IPS DF 6.9 (cell line): Measurements from ENCODE around the gene TGFB3.

Source experiments
- DNase-seq: peaks from one replicate; pipeline ENCODE4 v3.0.0-alpha.2; 2013; ENCODE audit warnings: low read depth, low spot score
- H3K27ac ChIP-seq: one replicate; pipeline ENCODE4 v1.5.1; 2013; ENCODE audit warnings: low read length, control low read depth
- H3K27me3 ChIP-seq: 2 replicates; pipeline ENCODE4 v1.6.1; 2013; ENCODE audit warnings: mild to moderate bottlenecking, low read length; ENCODE audit not compliant: control insufficient read depth, insufficient read depth
- H3K36me3 ChIP-seq: 2 replicates; pipeline ENCODE4 v1.6.1; 2013; ENCODE audit warnings: low read length; ENCODE audit not compliant: control insufficient read depth, insufficient read depth
- H3K4me1 ChIP-seq: 2 replicates; pipeline ENCODE4 v1.6.1; 2013; ENCODE audit warnings: low read length; ENCODE audit not compliant: control insufficient read depth, insufficient read depth
- H3K4me3 ChIP-seq: 2 replicates; pipeline ENCODE4 v1.5.1; 2013; ENCODE audit warnings: mild to moderate bottlenecking, low read length
- H3K9me3 ChIP-seq: 2 replicates; pipeline ENCODE4 v1.6.1; 2013; ENCODE audit warnings: low read length, inconsistent platforms; ENCODE audit not compliant: control insufficient read depth, insufficient read depth
- WGBS: extraction: QIAGEN DNeasy Blood & Tissue Kit; methylation state at CpG from one replicate; pipeline ENCODE4 v1.1.7; 2013; ENCODE audit warnings: mixed read lengths, missing lambda C conversion rate; ENCODE audit not compliant: insufficient read length, insufficient coverage; 5-methylcytosine and 5-hydroxymethylcytosine counted together

Gene TGFB3

DNA sequence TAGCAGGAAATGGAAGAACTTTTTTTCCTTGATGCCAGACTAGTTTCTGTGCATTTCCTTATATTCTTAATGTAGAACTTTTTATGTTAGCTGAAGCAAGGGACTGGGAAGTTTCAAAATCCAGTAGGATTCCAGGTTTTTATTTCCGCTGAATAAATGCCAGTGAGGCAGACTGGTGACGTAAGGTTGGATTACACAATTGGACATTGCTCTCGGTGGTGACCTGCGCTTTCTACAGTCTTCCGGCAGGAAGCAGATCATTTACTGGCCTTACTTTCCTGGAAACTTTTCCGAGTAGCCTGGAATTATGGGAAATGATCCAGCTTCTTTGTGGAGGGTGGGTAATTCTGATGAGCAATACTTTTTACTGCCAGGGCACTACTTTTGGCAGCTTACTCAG is 7.3 kb upstream of the TGFB3 start:
- Histone ChIP-seq H3K4me1 (peaks cover 3% of the 10 kb centered on the region; the same call in 1 of the 2 replicates), H3K4me3 (no peak overlapping the region), H3K9me3 (no peaks in the 10 kb centered on the region), H3K27me3 (no peaks in the 10 kb centered on the region), H3K36me3 (0 out of 2 replicates have a peak, but pooled peaks cover 4% of the 10 kb centered on the region), H3K27ac (no peak overlapping the region)
- DNase-seq, result no peak
- WGBS, result no CpG with 5 or more reads among the region's 6 CpGs

DNA sequence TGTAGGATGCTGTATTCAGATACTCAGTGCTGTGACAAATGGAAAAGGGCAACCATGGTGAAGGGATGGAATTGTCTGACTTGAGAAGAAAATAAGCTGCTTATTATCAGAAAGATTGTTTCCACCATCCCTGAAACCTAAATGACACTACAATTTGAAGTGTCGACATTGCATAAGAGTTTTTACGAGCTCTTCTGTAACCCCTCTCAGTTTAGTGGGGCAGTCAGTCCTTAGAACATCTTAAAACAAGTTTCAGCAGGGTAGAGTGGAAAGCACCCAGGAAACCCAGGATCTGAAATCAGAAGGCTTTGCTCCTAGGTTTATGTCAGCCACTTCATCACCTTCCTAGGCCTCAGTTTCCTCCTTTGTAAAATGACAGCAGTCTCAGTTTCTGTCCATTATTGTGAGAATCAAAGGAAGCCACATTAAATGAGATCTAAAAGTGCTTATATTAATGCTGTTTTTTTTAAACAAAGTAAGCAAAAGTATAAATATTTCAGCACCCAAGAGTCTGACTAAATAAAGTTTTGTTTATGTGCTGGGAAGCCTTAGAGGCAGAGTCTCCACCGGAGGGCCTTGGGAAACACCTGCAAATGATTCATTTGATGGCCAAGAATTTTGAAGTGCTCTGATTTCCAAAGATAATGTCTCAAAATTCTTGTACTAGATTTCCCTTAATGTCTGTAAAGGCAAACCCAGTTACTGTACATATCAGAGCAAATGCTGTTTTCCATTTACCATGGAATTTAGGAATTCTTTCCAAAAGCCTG is 5.6 kb upstream of the TGFB3 start:
- WGBS, result no CpG with 5 or more reads among the region's 3 CpGs
- no peak overlapping the region for H3K4me3 ChIP-seq
- no peaks in the 10 kb centered on the region for H3K9me3 ChIP-seq
- 0 out of 2 replicates have a peak, but pooled peaks cover 4% of the 10 kb centered on the region for H3K36me3 ChIP-seq
- peaks cover 3% of the 10 kb centered on the region; the same call in 1 of the 2 replicates for H3K4me1 ChIP-seq
- DNase-seq, result no peak
- no peaks in the 10 kb centered on the region for H3K27me3 ChIP-seq
- no peak overlapping the region for H3K27ac ChIP-seq

DNA sequence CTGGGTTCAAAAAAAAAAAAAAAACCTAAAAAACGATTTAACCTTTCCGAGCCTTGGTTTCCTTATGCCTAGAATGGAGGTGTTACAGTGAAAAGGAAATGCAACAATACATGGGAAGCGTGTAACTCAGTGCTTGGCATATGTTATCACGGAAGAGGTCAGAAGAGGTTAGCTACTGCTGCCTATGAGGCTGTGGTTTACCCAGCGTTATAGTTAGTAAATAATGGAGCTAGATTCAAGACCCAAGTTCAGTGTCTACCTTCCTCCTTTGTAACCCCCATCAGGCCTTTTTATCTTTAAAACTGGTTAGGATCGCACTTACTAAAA is 4.6 kb upstream of the TGFB3 start:
- Histone ChIP-seq H3K27ac (no peak overlapping the region), H3K9me3 (no peaks in the 10 kb centered on the region), H3K4me1 (peaks cover 3% of the 10 kb centered on the region; the same call in 1 of the 2 replicates), H3K27me3 (no peaks in the 10 kb centered on the region), H3K4me3 (peak overlapping the region; percentile 100; the same call in 1 of the 2 replicates), H3K36me3 (0 out of 2 replicates have a peak, but pooled peaks cover 4% of the 10 kb centered on the region)
- WGBS, result no CpG with 5 or more reads among the region's 6 CpGs
- DNase-seq, result no peak

DNA sequence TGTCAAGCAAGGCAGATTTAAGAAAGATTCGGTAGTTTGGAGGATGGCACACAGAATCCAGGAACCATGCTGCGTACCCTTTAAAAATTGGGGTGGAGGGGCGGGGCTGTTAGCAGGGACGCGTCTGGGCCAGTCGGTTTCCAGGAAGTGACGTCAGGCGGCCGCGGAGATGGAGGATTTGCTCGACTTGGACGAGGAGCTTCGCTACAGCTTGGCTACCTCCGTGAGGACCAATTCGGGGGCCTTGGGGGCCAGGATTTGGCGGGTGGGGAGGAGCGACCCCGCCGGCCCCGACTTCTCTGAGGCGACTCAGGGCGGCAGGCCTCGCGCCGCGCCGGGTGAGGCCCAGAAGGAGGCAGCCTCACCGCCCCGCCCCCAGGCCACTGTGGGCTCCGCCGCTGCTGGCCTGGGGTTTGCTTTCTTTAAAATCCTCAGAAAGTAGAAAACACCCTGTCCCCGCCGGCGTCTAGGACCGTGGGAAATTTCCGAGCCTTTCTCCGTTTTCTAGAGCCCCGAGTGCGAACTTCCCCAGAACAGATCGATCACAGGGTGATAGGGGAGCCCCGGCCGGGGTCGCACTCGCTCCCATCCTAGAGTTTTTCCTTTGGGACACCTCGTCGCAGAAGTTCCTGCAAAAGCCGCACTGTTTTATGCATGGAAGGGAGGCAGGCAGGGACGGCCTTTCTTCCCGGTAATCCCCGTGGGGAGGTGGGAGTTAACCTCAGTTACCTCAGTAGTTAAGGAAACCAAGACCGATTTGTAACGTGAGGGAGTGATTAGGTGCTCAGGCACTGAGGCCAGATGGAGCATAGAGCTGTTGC is 4.0 kb upstream of the TGFB3 start, which contains the start of gene IFT43:
IFT43 (plus strand) TSS at position 146 of the 821 bp plus-strand sequence; CDS start at position 170, 24 bp downstream.
- H3K9me3 ChIP-seq, result no peaks in the 10 kb centered on the region
- no peak within 1 kb of the TSS for H3K27ac ChIP-seq
- 0 out of 2 replicates have a peak, but pooled peaks cover 4% of the 10 kb centered on the region for H3K36me3 ChIP-seq
- H3K4me1 ChIP-seq, result peaks cover 4% of the 10 kb centered on the region; the same call in 1 of the 2 replicates
- WGBS, result no CpG with 5 or more reads among the region's 52 CpGs
- peak within 1 kb of the TSS; percentile 100 for H3K4me3 ChIP-seq
- no peaks in the 10 kb centered on the region for H3K27me3 ChIP-seq
- DNase-seq, result peak; percentile 35

- DNase-seq, result no peak
Measured at GRCh38 chr14:75984674-75985073, 2.9 kb upstream of the TGFB3 start.

DNA sequence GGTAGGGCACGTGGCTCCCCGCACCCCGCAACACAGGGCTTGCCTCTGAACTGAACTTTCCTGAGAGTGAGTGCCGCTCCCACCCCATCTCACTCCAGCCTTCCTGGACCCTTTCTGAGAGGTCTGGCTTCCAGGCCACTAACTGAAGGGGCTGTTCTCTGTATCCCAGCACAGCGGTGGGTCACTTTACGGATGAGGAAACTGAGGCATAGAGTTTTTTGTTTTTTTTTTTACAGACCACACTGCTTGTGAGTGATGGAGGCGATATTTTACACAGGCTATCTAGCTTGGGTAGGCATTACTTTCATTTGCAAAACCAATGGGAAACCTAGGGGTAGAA is 1.2 kb upstream of the TGFB3 start:
- no peak for DNase-seq
- Histone ChIP-seq H3K4me3 (peak overlapping the region; percentile 74; the same call in 1 of the 2 replicates), H3K4me1 (peaks cover 4% of the 10 kb centered on the region; the same call in 1 of the 2 replicates), H3K36me3 (no peaks in the 10 kb centered on the region), H3K27ac (no peak overlapping the region), H3K27me3 (0 out of 2 replicates have a peak, but pooled peaks cover 1% of the 10 kb centered on the region), H3K9me3 (no peaks in the 10 kb centered on the region)
- no CpG with 5 or more reads among the region's 7 CpGs for WGBS

More at GRCh38 chr14:75984674-75985073, 2.9 kb upstream of the TGFB3 start:
- no CpG with 5 or more reads among the region's 2 CpGs for WGBS
- Histone ChIP-seq H3K9me3 (no peaks in the 10 kb centered on the region), H3K27me3 (0 out of 2 replicates have a peak, but pooled peaks cover 1% of the 10 kb centered on the region), H3K4me1 (peaks cover 4% of the 10 kb centered on the region; the same call in 1 of the 2 replicates), H3K36me3 (0 out of 2 replicates have a peak, but pooled peaks cover under 1% of the 10 kb centered on the region), H3K27ac (no peak overlapping the region), H3K4me3 (no peak overlapping the region)

DNA sequence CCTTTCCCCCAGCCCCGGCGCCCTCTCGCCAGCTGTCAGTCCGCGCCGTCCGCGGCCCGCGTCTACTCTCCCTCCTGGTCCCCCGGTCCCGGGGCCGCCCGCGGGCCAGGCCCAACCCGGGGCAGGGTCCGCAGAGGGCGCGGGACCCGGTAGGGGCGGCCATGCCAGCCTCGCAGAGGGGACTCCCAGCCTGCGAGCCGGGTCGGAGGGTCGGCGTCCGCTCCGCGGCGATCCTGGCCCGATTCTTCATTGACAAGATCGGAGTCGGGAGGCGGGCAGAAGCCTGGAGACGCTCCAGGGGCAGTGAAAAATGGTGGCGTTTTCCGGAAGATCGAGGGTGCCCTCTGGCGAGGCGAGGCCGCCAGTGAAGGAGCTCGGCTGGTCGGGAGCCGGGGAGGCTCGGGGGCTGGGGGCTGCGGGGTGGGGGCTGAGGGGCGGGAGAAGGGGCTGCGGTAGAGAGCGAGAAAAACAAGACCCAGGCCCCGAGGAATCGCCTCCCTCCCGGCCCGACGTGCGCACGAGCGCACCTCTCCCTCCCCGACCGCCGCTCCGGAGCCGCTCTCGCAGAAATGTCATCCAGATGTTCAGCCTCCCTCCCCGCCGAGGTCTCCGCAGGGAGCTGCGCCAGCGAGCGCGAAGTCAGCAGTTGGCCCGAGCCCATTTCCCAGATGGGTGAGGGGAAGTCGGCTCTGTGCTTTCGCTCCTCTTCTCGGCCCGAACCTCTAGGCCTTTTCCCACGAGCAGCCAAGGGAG is 647 bp upstream of the TGFB3 start:
- Histone ChIP-seq H3K9me3 (no peaks in the 10 kb centered on the region), H3K27ac (no peak overlapping the region), H3K4me1 (peaks cover 4% of the 10 kb centered on the region; the same call in 1 of the 2 replicates), H3K4me3 (peak overlapping the region; percentile 74; the same call in 1 of the 2 replicates), H3K36me3 (no peaks in the 10 kb centered on the region), H3K27me3 (0 out of 2 replicates have a peak, but pooled peaks cover 1% of the 10 kb centered on the region)
- DNase-seq, result peak; percentile 63
- no CpG with 5 or more reads among the region's 77 CpGs for WGBS

DNA sequence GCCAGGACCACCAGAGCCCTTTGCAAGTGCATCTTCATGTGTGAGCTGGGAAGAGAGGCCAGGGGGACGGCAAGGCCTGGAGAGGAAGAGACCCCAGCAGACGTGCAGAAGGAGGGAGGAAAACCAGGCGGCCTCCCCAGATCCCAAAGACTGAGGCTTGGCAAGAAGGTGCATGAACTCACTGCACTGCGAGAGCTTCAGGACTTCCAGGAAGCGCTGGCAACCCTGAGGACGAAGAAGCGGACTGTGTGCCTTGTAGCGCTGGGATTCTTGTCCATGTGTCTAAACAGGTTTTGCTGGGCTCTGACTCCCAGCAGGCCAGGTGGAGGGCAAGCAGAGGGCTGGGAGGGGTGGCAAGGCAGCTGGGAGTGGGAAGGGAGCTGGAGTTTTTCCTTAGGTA is 939 bp downstream of the TGFB3 start:
- H3K36me3 ChIP-seq, result no peaks in the 10 kb centered on the region
- no peak overlapping the region for H3K27ac ChIP-seq
- H3K4me1 ChIP-seq, result peaks cover 5% of the 10 kb centered on the region; the same call in 1 of the 2 replicates
- H3K4me3 ChIP-seq, result no peak overlapping the region
- H3K27me3 ChIP-seq, result 0 out of 2 replicates have a peak, but pooled peaks cover 1% of the 10 kb centered on the region
- no peak for DNase-seq
- no peaks in the 10 kb centered on the region for H3K9me3 ChIP-seq
- WGBS, result no CpG with 5 or more reads among the region's 8 CpGs

GRCh38 chr14:75979648-75980565 is 1.9 kb downstream of the TGFB3 start:
- peaks cover 4% of the 10 kb centered on the region; the same call in 1 of the 2 replicates for H3K4me1 ChIP-seq
- no CpG with 5 or more reads among the region's 27 CpGs for WGBS
- H3K27me3 ChIP-seq, result 0 out of 2 replicates have a peak, but pooled peaks cover 1% of the 10 kb centered on the region
- H3K27ac ChIP-seq, result no peak overlapping the region
- H3K36me3 ChIP-seq, result no peaks in the 10 kb centered on the region
- no peak for DNase-seq
- no peak overlapping the region for H3K4me3 ChIP-seq
- H3K9me3 ChIP-seq, result no peaks in the 10 kb centered on the region
